NOMO-1 (cell line): ENCODE measurements around the gene QRSL1.

Experiments
- DNase-seq, 2 experiments: peaks; one replicate each; lab custom pipeline; 2025; ENCODE audit not compliant: unreplicated experiment in 2 of 2; lab: John Stamatoyannopoulos, UW

The QRSL1 gene

GRCh38 chr6:106622412-106622811 lies 7.0 kb upstream of the QRSL1 start:
- DNase-seq, result no peak

GRCh38 chr6:106623039-106623438 lies 6.3 kb upstream of the QRSL1 start:
- no peak for DNase-seq

GRCh38 chr6:106626485-106626884 lies 2.9 kb upstream of the QRSL1 start:
- no peak for DNase-seq

- DNase-seq, result peak in 1 of 2 experiments; percentile 22
Observed at GRCh38 chr6:106627760-106628159, 1.6 kb upstream of the QRSL1 start.

- peak in 1 of 2 experiments; percentile 22 for DNase-seq
Observed at GRCh38 chr6:106628658-106629102, 698 bp upstream of the QRSL1 start.

- DNase-seq, result no peak
Observed at GRCh38 chr6:106629859-106630163, 433 bp downstream of the QRSL1 start.

GRCh38 chr6:106630366-106630765 lies 988 bp downstream of the QRSL1 start:
- DNase-seq, result peak in 1 of 2 experiments; percentile 11

GRCh38 chr6:106631346-106631745 lies 2.0 kb downstream of the QRSL1 start:
- no peak for DNase-seq

GRCh38 chr6:106634565-106634964 lies 5.2 kb downstream of the QRSL1 start:
- no peak for DNase-seq

- DNase-seq, result peak in 1 of 2 experiments; percentile 44
Observed at GRCh38 chr6:106637051-106637716, 7.8 kb downstream of the QRSL1 start.

- DNase-seq, result peak; percentile 47 to 92
Observed at GRCh38 chr6:106637717-106638341, 8.5 kb downstream of the QRSL1 start.

GRCh38 chr6:106639812-106640211 lies 10.4 kb downstream of the QRSL1 start:
- DNase-seq, result peak in 1 of 2 experiments; percentile 4

- no peak for DNase-seq
Observed at GRCh38 chr6:106642476-106642875, 13.1 kb downstream of the QRSL1 start.

- no peak for DNase-seq
Observed at GRCh38 chr6:106643061-106643460, 13.7 kb downstream of the QRSL1 start.

GRCh38 chr6:106648651-106649308 lies 19.4 kb downstream of the QRSL1 start:
- DNase-seq, result no peak

- DNase-seq, result no peak
Observed at GRCh38 chr6:106658469-106658868, 29.1 kb downstream of the QRSL1 start.

- DNase-seq, result no peak
Observed at GRCh38 chr6:106659859-106660258, 30.5 kb downstream of the QRSL1 start.

- DNase-seq, result no peak
Observed at GRCh38 chr6:106662458-106662857, 33.1 kb downstream of the QRSL1 start.

- DNase-seq, result peak; percentile 66 to 81
Observed at GRCh38 chr6:106666282-106667021, 37.1 kb downstream of the QRSL1 start.

GRCh38 chr6:106667022-106667402 lies 37.6 kb downstream of the QRSL1 start:
- no peak for DNase-seq

- no peak for DNase-seq
Observed at GRCh38 chr6:106670236-106670635, 40.9 kb downstream of the QRSL1 start.
